GM18526 (cell line): ENCODE results near the gene PHACTR2.

ENCODE experiments used
- POLR2A ChIP-seq: IDR thresholded peaks from 3 replicates; pipeline ENCODE4 v1.6.1; 2011; ENCODE audit not compliant: insufficient read length; ENCODE audit errors: extremely low read depth

The PHACTR2 gene

GRCh38 chr6:143675382-143675900 is 2.3 kb upstream of the PHACTR2 start:
- TF ChIP-seq POLR2A: no peak

- no peak for TF ChIP-seq POLR2A
Observed at GRCh38 chr6:143675946-143676345, 1.8 kb upstream of the PHACTR2 start.

- no peak for TF ChIP-seq POLR2A
Observed at GRCh38 chr6:143676437-143677045, 1.2 kb upstream of the PHACTR2 start.

DNA sequence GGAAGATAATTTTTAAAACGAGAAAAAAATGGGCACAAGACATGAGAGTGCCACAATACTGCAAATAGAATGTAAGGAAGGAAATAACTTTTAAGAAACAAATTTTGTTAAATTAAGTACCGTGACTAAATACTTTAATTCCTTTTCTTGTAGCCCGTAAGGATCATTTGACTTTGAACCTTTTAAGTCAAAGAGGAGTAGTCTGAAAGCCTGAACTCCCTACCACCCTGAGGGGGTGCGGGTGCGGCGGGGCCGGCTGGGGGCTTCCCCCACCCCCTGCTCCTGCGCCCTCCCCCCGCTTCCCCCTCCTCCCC is 231 bp upstream of the PHACTR2 start:
- TF ChIP-seq POLR2A: no peak

GRCh38 chr6:143679041-143679440 is 1.3 kb downstream of the PHACTR2 start:
- TF ChIP-seq POLR2A: no peak

GRCh38 chr6:143680141-143680540 is 2.4 kb downstream of the PHACTR2 start:
- no peak for TF ChIP-seq POLR2A

DNA sequence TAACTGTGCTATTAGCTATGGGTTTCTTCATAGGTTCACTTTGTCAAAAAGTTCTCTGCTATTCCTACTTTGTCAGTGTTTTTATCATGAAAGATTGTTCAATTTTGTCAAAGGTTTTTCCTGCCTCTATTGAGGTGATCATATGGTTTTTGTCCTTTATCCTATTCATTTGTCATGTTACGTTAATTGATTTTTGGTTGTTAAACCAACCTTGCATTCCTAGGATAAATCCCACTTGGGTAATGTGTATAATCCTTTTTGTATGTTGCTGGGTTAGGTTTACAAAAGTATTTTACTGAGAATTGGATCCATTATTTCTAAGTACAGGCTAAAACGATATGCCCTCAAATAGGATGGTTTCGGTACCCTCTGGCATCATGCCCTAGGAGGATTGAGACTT is 5.0 kb downstream of the PHACTR2 start:
- TF ChIP-seq POLR2A: no peak

DNA sequence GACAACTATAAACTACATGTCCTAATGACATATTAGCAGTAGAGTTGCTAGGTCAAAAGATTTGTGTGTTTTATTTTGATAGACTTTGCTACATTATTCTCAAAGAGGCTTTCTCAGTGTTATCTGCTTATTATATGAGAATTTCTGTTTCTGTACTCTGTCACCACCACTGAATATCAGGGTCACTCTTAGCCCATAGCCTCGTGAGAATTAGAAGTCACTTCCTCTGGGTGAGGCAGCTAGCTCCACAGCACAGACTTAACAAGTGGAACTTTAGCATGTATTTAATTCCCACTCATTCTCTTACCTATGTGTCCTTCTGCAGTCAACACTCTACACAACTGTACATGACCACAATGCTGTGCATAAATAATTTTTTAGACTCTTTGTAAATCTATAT is 6.7 kb downstream of the PHACTR2 start:
- no peak for TF ChIP-seq POLR2A

GRCh38 chr6:143685653-143686052 is 7.9 kb downstream of the PHACTR2 start:
- no peak for TF ChIP-seq POLR2A

- TF ChIP-seq POLR2A: no peak
Observed at GRCh38 chr6:143687591-143687990, 9.8 kb downstream of the PHACTR2 start.

GRCh38 chr6:143688681-143689080 is 10.9 kb downstream of the PHACTR2 start:
- no peak for TF ChIP-seq POLR2A

- TF ChIP-seq POLR2A: no peak
Observed at GRCh38 chr6:143689852-143690251, 12.1 kb downstream of the PHACTR2 start.

GRCh38 chr6:143691155-143691554 is 13.4 kb downstream of the PHACTR2 start:
- no peak for TF ChIP-seq POLR2A

GRCh38 chr6:143691900-143692636 is 14.3 kb downstream of the PHACTR2 start:
- no peak for TF ChIP-seq POLR2A

DNA sequence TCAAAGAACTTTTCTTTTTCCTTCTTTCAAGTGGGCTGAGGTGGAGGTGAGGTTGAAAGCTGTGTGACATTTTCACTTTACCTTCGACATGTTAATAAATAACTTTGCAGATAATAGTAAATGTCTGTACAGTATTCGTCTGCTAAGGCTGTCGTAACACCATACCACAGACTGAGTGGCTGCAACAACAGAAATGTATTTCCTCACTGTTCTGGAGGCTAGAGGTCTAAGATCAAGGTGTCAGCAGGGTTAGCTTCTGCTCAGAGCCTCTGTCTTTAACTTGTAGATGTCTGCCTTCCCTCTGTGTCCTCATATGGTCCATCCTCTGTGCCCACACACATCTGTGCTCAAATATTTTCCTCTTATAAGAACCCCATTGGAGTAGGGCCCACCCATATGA is 14.9 kb downstream of the PHACTR2 start:
- TF ChIP-seq POLR2A: no peak

DNA sequence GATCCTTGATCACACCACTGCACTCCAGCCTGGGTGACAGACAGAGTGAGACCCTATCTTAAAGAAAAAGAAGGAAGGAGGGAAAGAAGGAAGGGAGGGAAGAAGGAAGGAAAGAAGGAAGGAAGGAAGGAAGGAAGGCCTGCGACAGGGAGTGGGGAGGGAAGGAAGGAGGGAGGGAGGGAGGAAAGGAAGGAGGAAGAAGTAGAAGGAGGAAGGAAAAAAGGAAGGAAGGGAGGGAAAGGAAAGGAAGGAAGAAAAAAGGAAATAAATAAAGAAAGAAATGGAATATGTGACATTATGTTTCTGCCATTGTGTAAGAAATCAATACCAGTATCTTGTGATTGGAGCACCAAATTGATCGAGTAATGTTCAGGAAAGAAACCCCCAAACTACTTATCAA is 16.2 kb downstream of the PHACTR2 start:
- TF ChIP-seq POLR2A: no peak

GRCh38 chr6:143694560-143694959 is 16.8 kb downstream of the PHACTR2 start:
- no peak for TF ChIP-seq POLR2A
